Heart left ventricle (tissue), 13 donors: ENCODE results near the gene VPS26C.

Experiments used
- POLR2A ChIP-seq, 2 donors: fragments of 450-650 bp; IDR thresholded peaks; one replicate each; pipeline ENCODE4 v1.6.1; 2017; ENCODE audit warnings: antibody characterized with exemption in 2 of 2, mild to moderate bottlenecking in 2 of 2, moderate library complexity in 2 of 2
- TF ChIP-seq, protein P1 (sequence below), 12 donors: fragments of 200-600 bp; sonication (generic) in 4 of 12; IDR thresholded peaks; one replicate each; pipeline versions ENCODE4 v1.5.0 to v1.8.0; 2018 to 2022; ENCODE audit warnings: antibody characterized with exemption in 12 of 12, mild to moderate bottlenecking in 5 of 12
- donor health status: ischemic (EF 13 %, LVEDD 7.1; RV severe dilation, severe dysfunction).
- donor health status: DM: no; HTN: yes; CAD: no.
- donor health status: DM: no; HTN: no; CAD: no.
- donor health status: ischemic (EF 25% LVEDD 6.9; RV normal size, moderate dysfunction).
- donor health status: ischemic (EF 25% LVEDD 5.7; RV mildly dilated, moderate dysfunction).
- donor health status: ischemic (EF 35%, LVEDD 5.7; RV mildly dilated, moderate dysfunction).
- donor health status: nonischemic (EF 11% LVEDD 7.7; RV severe dilation, severe dysfunction).
- donor health status: DM: yes; HTN: yes; CAD: no.
- donor health status: PGD.
- donor health status: ischemic (EF 29% LVEDD 5.4; RV normal size, mild dysfunction).
- donor health status: nonischemic (EF 23%, LVEDD 6.1; RV moderate dilation, normal function).

DNA sequence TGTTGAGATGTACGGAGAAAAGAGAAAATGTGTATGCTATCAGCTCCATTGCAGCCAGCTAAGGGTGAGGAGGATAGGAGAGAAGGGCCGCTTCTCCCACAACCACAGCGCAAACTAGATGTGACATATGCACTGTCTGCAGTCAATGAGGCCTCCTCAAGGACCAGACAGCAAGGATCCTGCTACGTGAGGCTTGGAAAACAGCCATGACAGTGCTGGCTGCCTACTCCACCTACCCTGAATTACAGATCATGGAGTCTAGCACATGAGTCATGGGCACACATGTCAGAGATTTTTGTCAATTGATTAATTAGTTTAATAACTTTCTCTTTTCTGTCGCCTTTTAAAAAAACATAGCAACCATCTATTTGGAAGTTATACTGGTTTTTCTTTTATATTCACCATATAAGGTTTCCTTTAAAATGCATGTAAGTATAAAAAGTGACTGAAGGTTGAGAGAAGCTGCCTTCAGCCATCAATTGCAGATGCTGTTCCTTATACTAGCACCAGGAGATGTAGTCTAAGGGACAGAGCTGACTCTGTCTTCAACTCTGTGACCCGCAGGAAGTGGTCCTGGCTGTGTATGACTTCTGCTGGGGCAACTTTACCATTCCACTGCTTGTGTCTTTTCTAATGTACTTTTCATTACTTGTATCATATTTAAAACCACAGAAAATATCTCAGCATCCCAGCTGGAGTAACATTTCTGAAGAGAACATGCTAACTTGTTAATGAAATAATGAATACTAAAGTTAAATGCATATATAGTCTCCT lies 3.1 kb downstream of the VPS26C start:
- TF ChIP-seq, protein P1, sequence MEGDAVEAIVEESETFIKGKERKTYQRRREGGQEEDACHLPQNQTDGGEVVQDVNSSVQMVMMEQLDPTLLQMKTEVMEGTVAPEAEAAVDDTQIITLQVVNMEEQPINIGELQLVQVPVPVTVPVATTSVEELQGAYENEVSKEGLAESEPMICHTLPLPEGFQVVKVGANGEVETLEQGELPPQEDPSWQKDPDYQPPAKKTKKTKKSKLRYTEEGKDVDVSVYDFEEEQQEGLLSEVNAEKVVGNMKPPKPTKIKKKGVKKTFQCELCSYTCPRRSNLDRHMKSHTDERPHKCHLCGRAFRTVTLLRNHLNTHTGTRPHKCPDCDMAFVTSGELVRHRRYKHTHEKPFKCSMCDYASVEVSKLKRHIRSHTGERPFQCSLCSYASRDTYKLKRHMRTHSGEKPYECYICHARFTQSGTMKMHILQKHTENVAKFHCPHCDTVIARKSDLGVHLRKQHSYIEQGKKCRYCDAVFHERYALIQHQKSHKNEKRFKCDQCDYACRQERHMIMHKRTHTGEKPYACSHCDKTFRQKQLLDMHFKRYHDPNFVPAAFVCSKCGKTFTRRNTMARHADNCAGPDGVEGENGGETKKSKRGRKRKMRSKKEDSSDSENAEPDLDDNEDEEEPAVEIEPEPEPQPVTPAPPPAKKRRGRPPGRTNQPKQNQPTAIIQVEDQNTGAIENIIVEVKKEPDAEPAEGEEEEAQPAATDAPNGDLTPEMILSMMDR (IDR thresholded peaks at IDR 0.05): no peak
- no peak for TF ChIP-seq POLR2A (IDR thresholded peaks at IDR 0.05)
